GM11168 (cell line): ENCODE results near the gene CEBPZ.

Experiments used
- in situ Hi-C: fragments of 300-500 bp; cut with MboI; formaldehyde crosslinking; loops from one replicate; pipeline ENCODE4 v1.12.0; 2022; ENCODE audit warnings: low sequenced_read_pairs; ENCODE audit not compliant: unreplicated experiment

The CEBPZ gene, protein sequence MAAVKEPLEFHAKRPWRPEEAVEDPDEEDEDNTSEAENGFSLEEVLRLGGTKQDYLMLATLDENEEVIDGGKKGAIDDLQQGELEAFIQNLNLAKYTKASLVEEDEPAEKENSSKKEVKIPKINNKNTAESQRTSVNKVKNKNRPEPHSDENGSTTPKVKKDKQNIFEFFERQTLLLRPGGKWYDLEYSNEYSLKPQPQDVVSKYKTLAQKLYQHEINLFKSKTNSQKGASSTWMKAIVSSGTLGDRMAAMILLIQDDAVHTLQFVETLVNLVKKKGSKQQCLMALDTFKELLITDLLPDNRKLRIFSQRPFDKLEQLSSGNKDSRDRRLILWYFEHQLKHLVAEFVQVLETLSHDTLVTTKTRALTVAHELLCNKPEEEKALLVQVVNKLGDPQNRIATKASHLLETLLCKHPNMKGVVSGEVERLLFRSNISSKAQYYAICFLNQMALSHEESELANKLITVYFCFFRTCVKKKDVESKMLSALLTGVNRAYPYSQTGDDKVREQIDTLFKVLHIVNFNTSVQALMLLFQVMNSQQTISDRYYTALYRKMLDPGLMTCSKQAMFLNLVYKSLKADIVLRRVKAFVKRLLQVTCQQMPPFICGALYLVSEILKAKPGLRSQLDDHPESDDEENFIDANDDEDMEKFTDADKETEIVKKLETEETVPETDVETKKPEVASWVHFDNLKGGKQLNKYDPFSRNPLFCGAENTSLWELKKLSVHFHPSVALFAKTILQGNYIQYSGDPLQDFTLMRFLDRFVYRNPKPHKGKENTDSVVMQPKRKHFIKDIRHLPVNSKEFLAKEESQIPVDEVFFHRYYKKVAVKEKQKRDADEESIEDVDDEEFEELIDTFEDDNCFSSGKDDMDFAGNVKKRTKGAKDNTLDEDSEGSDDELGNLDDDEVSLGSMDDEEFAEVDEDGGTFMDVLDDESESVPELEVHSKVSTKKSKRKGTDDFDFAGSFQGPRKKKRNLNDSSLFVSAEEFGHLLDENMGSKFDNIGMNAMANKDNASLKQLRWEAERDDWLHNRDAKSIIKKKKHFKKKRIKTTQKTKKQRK

DNA sequence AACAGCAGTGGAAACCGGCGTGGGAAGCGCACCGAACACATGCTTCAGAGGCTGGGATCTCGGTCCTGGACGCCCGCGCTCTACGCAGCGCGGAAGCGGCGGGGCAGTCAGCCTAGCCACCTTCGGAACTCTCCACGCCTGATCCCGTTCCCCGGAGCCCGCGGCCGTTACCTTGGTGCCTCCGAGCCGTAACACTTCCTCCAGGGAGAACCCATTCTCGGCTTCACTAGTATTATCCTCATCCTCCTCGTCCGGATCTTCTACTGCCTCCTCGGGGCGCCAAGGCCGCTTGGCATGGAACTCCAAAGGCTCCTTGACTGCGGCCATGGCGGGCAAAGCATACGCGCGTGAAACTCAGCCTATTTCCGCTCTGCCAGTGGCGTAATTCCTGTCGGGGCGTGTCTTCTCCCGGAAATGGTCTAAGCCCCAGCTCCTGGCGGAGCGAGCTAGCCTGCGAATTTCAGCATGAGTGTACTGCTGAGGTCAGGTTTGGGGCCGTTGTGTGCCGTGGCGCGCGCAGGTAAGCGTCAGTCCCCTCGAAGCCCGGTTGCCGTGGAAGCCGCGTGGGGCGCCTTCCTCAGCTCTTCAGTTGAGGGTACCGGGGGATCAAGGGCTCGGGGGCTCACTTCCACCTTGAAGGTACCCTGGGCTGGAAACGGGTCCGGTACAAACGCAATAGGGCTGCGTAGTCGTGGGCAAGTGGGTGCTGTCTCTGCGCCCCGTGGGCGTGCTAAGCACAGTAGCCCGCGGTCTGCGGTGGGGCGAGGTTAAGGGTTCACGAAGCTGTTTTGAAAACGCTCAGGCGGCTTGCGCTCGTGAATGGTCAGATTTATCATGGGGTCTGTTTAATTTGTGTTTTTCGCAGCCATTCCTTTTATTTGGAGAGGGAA lies at the start of gene CEBPZ, which contains the start of gene NDUFAF7:
CEBPZ (minus strand) TSS at position 356 of the 890 bp plus-strand sequence; CDS start at position 327, 29 bp downstream.
NDUFAF7 (plus strand) TSS at position 418 of the 890 bp plus-strand sequence; CDS start at position 466, 48 bp downstream.
- in situ Hi-C loops, result no loop called here

GRCh38 chr2:37276291-37276690 lies 44.9 kb upstream of the CEBPZ start:
- in situ Hi-C loops, result no loop called here

- in situ Hi-C loops, result no loop called here
These were observed 43.1 kb upstream of the CEBPZ start for GRCh38 chr2:37274359-37274965.

DNA sequence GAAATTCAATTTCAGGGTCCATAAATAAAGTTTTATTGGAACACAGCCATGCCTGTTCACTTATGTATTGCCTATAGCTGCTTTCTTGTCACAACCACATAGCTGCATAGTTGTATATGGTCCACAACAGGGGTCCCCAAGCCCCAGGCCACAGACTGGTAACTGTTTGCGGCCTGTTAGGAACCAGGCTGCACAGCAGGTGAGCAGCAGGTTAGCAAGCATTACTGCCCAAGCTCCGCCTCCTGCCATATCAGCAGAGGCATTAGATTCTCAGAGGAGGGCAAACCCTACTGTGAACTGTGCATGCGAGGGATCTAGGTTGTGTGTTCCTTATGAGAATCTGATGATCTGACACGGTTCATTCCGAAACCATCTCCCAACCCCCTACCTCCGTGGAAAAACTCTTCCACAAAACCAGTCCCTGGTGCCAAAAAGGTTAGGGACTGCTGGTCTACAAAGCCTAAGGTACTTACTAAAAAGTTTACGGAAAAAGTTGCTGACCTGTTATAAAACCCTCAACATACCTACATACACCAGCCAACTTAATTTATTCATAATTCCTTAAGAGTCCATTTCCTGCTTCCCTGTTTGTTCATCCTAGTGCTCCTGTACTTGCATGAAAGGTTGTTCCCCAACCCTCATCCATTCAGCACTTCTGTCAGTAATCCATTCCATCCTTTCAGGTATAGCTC lies 40.1 kb upstream of the CEBPZ start:
- in situ Hi-C loops, result no loop called here

- in situ Hi-C loops, result no loop called here
These were observed 36.7 kb upstream of the CEBPZ start for GRCh38 chr2:37268111-37268510.

DNA sequence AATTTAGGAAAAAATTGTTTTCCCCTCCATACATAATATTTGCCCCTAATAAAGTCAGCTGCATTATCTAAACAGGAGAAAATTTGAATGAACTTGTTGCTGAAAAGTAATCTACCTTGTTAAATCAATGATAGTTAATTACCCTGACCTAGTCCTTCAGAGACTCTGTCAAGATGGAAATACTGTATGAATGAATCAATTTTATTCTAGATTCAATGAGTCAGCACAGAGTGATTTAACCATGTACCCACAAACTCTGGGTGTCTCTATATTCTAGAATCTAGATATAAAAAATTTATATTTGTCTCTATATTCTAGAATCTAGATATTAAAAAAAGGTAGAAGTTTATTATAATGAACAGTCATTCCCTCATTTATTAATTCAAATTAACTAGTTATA lies 36.3 kb upstream of the CEBPZ start:
- in situ Hi-C loops, result no loop called here

- in situ Hi-C loops, result no loop called here
These were observed 32.4 kb upstream of the CEBPZ start for GRCh38 chr2:37263839-37264238.

GRCh38 chr2:37262522-37262921 lies 31.1 kb upstream of the CEBPZ start:
- in situ Hi-C loops, result no loop called here

DNA sequence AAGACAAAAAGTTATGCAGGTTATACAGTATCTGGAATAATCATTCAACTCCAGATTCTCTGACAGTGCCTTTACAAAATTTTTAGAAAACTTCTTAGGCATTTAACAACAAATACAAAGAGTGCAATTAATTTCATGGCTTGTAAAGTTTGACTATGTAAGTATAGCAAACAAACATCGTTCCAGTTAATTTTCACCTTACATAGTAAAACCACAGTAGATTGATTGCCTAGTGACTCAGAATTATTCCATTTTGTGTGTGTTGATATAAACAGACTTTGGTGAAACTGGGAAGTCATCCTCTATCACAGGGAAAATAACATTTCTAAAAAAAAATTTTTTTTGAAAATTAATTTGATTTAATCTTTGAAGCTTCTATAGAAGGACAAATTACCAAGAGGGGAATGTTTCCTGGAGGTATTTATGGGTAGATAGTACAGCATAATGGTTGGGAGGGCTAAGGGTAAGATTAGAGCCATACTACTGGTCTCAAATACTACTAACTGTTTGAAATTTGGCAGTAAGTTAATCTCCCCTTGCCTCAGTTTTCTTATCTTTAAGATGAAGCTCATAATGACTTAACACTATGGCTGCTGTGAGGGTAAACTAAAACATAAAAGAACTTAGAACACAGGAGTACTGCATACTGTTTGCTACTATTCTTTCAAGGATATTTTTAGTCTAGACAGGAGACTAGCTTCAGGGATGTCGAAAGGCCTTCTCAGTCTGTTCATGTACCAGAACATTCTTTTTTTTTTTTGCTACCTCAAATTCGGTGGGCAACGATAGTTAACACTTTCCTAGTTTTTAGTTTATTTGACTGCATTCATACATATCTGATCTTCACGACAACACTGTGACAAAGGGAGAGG lies 19.7 kb upstream of the CEBPZ start:
- in situ Hi-C loops, result no loop called here

- in situ Hi-C loops, result no loop called here
These were observed 14.8 kb upstream of the CEBPZ start for GRCh38 chr2:37246205-37246604.

GRCh38 chr2:37244755-37245154 lies 13.4 kb upstream of the CEBPZ start:
- in situ Hi-C loops, result no loop called here

DNA sequence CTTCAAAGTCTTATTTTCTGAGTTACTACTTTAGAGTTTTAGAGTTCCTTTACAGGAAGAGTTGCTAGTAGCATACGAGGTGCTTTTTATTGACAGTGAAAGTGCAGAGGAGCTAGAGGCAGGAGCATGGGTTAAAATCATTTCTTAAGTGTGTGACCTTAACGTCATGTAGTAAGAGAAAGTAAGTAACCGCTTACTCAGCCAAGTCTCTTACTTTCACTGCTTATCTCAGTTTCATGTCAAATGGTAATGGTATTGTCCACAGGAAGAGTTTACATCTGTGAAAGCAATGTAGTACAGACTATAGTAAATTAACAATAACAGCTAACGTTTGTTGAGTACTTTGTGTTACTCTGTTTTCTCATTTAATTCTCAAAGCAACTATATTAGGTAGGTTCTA lies 12.6 kb upstream of the CEBPZ start:
- in situ Hi-C loops, result no loop called here

DNA sequence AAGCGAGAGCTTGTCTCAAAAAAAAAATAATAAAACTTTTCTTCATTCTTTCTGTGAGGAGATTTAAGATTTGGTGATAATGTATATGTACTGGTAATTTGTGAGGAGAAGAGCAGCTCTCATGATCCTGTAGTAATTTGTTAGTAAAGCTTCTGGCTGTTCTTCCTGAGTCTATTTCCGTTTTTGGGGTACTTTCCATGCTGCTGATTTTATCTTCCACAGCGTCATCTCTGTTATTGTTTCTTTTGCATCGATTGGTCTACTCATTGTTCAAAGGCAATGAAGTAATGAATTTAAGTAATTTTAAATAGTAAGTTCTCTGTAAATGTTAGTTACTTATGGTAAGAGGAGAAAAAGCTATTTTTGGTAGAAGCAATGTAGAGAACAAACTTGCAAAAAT lies 12.0 kb upstream of the CEBPZ start:
- in situ Hi-C loops, result no loop called here

DNA sequence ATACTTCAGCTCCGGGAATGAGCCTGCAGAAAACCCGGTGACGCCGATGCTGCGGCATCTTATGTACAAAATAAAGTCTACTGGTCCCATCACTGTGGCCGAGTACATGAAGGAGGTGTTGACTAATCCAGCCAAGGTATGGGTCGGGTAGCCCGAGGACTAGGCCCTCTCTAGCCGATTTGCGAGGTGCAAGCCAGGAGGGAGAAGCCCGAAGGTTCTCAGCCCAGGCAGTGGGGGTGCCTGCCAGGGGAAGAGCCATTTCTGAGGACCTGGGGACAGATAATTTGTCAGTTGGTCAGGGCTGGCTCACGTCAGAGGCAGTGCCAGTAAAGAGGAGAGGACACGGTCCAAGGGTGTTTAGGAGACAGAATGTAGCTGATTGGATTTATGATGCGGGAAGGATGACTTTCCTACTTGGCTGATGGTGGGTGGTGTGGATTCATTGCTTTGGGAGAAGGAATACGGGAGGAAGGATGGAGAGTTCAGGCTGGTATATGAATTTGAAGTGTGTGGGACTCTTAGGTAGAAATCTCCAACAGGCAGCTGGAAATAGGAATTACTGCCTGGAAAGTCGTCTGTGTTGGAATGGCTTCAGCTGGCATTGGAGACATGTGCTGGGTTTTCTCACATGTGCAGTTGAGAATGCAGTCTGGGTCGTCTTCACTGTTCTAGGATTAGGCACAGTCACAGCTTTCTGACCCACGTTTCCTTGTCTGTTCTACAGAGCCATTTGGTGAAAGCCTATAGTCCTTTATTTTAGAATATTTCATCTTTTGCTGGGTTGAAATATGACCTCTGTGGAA lies 936 bp upstream of the CEBPZ start:
- in situ Hi-C loops, result no loop called here

GRCh38 chr2:37230581-37230980 lies 815 bp downstream of the CEBPZ start:
- in situ Hi-C loops, result no loop called here

DNA sequence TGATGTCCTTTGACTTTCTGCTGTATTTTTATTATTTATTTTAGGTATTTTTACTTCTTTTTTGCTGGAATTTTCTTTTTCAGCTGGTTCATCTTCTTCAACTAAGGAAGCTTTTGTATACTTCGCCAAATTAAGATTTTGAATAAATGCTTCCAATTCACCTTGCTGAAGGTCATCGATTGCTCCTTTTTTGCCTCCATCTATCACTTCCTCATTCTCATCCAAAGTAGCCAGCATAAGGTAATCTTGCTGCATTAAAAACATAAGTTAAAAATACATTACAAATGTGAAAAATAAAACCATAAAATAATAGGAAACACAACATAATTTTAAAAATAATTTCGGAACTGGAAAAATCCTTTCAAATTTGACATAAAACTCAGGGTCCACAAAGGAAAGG lies 2.6 kb downstream of the CEBPZ start:
- in situ Hi-C loops, result no loop called here

GRCh38 chr2:37226863-37227262 lies 4.5 kb downstream of the CEBPZ start:
- in situ Hi-C loops, result no loop called here
